RWPE2 (cell line): ENCODE data around the gene GALK2.

Experiments used
- ATAC-seq: fragments of 200-7000 bp; cut with Tn5 transposase; 3 replicates; pipeline ENCODE4 v1.9.1; 2021; ENCODE audit warnings: low read depth
- DNase-seq: peaks from one replicate; pipeline ENCODE4 v3.0.0-alpha.2; 2020; ENCODE audit warnings: low spot score
- H3K27ac ChIP-seq: fragments of 450-650 bp; 2 replicates; pipeline ENCODE4 v1.5.1; 2017; ENCODE audit warnings: mild to moderate bottlenecking; ENCODE audit not compliant: poor library complexity, severe bottlenecking
- H3K27me3 ChIP-seq: fragments of 250-450 bp; sonication (Bioruptor Pico); 2 replicates; pipeline ENCODE4 v1.5.1; 2021; ENCODE audit warnings: mild to moderate bottlenecking, moderate library complexity; ENCODE audit not compliant: insufficient read depth, poor library complexity, severe bottlenecking
- H3K36me3 ChIP-seq: fragments of 250-450 bp; sonication (Bioruptor Pico); 2 replicates; pipeline ENCODE4 v1.5.1; 2020; ENCODE audit warnings: low read depth, mild to moderate bottlenecking, moderate library complexity
- H3K4me1 ChIP-seq: fragments of 250-450 bp; sonication (Bioruptor Pico); 2 replicates; pipeline ENCODE4 v1.5.1; 2021; ENCODE audit warnings: mild to moderate bottlenecking, moderate library complexity; ENCODE audit not compliant: insufficient read depth, poor library complexity, severe bottlenecking
- H3K4me3 ChIP-seq: fragments of 250-450 bp; sonication (Bioruptor Pico); 2 replicates; pipeline ENCODE4 v1.5.1; 2021; ENCODE audit warnings: mild to moderate bottlenecking, moderate library complexity; ENCODE audit not compliant: severe bottlenecking
- H3K9me3 ChIP-seq: fragments of 250-450 bp; sonication (Bioruptor Pico); 2 replicates; pipeline ENCODE4 v1.5.1; 2021; ENCODE audit warnings: mild to moderate bottlenecking, moderate library complexity; ENCODE audit not compliant: severe bottlenecking
- CTCF ChIP-seq: fragments of 450-650 bp; IDR thresholded peaks from one replicate; pipeline ENCODE4 v1.5.1; 2017; ENCODE audit warnings: mild to moderate bottlenecking, moderate library complexity; ENCODE audit not compliant: poor library complexity, severe bottlenecking

The GALK2 gene

DNA sequence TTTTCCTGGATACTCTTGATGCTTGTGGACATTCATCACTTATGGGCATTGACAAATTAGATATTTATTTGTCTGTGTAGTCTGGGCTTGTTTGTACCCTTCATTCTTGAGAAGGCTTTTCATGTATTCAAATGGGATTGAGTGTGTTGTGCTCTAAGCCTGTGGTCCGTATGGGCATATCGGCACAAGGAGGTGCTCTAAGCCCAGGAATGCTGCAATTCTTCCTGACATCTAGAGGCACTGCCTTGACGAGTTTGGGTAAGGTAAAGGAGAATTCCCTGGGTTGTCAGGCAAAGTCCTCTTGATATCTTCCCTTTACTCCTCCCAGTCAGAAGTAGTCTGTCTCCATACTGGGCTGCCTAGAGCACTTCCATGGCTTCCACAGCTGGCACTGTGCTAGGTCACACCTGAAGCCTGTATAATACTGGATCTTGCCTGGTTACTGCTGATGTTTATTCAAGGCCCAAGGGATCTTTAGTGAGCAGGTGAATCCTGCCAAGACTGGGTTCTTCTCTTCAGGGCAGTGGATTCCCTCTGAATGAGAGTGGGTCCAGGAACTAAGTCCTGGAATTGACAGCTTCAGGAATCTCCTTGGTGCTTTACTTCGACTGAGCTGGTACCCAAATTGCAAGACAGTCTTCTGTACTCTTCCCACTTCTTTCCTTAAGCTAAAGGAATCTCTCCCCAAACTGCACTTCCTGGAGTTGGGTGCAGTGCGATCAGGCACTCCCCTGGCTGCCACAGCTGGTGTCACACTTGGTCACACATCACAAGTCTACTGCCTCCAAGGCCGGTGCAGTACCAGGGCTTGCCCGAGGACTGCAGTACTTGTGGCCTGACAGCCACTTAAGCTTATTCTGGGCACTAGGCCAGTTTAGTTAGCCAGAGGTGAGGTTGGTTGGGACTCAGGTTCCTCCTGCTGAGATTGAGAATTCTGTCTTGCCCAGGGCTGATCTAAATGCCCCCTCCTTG lies 46.0 kb downstream of the GALK2 start:
- H3K4me1 ChIP-seq = peaks cover 3% of the 10 kb centered on the region
- DNase-seq (no peak), ATAC-seq (peak; percentile 70)
- H3K4me3 ChIP-seq = no peak overlapping the region
- no peaks in the 10 kb centered on the region for H3K27me3 ChIP-seq
- no peaks in the 10 kb centered on the region for H3K9me3 ChIP-seq
- no peak overlapping the region for H3K27ac ChIP-seq
- no peak for TF ChIP-seq CTCF
- peaks cover 23% of the 10 kb centered on the region for H3K36me3 ChIP-seq

GRCh38 chr15:49223536-49224274 lies 53.7 kb downstream of the GALK2 start:
- ATAC-seq (no peak), DNase-seq (no peak)
- no peak overlapping the region for H3K4me3 ChIP-seq
- no peak overlapping the region for H3K27ac ChIP-seq
- no peaks in the 10 kb centered on the region for H3K27me3 ChIP-seq
- H3K36me3 ChIP-seq = peaks cover 6% of the 10 kb centered on the region
- no peak for TF ChIP-seq CTCF
- no peaks in the 10 kb centered on the region for H3K9me3 ChIP-seq
- H3K4me1 ChIP-seq = no peaks in the 10 kb centered on the region

DNA sequence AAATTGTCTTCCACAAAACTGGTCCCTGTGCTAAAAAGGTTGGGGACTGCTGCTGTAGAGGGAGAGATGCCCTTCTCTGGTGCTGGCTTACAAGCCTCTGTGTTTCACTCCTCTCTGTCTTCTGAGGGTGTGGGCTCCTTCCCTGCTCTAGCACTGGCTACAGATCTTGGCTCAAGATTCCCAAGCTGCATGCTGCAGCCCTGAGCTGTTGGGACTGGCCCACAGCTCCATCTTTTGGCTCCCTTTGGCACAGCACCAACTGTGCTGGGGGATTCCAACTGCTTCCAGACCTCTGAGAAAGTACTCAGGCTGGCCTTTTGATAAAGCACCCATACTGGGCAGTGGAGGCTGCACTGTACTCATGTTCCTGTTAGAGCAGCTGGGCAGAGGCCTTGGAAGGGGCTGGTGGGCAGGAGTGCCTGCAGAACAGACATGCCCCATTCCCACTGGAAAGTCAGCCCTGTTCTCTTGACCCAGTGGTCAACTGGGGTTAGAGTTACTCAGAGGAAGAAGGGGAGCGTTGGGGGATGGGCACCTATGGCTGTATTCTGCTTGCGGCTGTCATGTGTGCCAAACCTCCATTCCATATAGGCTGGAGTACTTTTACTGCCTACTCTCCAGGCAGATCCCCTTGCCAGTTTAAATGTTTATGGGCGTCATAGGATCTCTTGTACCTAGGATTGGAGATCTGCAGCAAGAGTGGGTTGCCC lies 55.7 kb downstream of the GALK2 start:
- H3K27ac ChIP-seq = no peak overlapping the region
- no peaks in the 10 kb centered on the region for H3K4me1 ChIP-seq
- peak; percentile 37 for TF ChIP-seq CTCF
- DNase-seq = no peak
- no peak overlapping the region for H3K4me3 ChIP-seq
- H3K27me3 ChIP-seq = no peaks in the 10 kb centered on the region
- no peaks in the 10 kb centered on the region for H3K36me3 ChIP-seq
- ATAC-seq = peak; percentile 50; the same call in 2 of the 3 replicates
- H3K9me3 ChIP-seq = no peaks in the 10 kb centered on the region

DNA sequence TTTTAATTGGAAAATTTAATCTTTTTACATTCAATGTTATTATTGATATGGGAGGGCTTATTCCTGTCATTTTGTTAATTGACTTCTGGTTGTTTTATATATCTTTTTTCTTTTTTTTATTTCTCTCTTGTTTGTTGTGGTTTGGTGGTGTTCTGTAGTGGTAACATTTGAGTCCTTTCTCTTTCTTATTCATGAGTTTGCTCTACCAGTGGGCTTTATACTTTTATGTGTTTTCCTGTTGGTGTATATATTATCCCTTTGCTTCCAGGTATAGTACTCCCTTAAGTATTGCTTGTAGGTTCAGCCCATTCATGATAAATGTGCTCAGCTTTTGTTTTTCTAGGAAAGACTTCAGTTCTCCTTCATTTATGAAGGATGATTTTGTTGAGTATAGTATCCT lies 57.6 kb downstream of the GALK2 start:
- TF ChIP-seq CTCF = no peak
- ATAC-seq (no peak), DNase-seq (no peak)
- H3K36me3 ChIP-seq = no peaks in the 10 kb centered on the region
- H3K4me3 ChIP-seq = no peak overlapping the region
- no peaks in the 10 kb centered on the region for H3K4me1 ChIP-seq
- no peaks in the 10 kb centered on the region for H3K9me3 ChIP-seq
- no peak overlapping the region for H3K27ac ChIP-seq
- H3K27me3 ChIP-seq = no peaks in the 10 kb centered on the region
